Fibroblast of lung (primary cell): ENCODE results near the gene TCFL5.

Experiments used
- EZH2 ChIP-seq: IDR thresholded peaks from 2 replicates; pipeline ENCODE4 v1.5.1; 2012; ENCODE audit warnings: low read length, control low read depth, mild to moderate bottlenecking; ENCODE audit errors: missing control alignments
- TF ChIP-seq, protein P1 (sequence below), 2 donors: IDR thresholded peaks in 1 of 2; conservative IDR thresholded peaks in 1 of 2; 1 replicate in 1 of 2; 2 replicates in 1 of 2; pipeline ENCODE4 v1.5.1; 2011 to 2012; ENCODE audit warnings: low read length in 2 of 2, control low read depth in 1 of 2, inconsistent platforms in 1 of 2, low read depth in 1 of 2, mild to moderate bottlenecking in 1 of 2

GRCh38 chr20:62824476-62825332 is 36.9 kb downstream of the TCFL5 start:
- no peak for TF ChIP-seq EZH2
- TF ChIP-seq, protein P1, sequence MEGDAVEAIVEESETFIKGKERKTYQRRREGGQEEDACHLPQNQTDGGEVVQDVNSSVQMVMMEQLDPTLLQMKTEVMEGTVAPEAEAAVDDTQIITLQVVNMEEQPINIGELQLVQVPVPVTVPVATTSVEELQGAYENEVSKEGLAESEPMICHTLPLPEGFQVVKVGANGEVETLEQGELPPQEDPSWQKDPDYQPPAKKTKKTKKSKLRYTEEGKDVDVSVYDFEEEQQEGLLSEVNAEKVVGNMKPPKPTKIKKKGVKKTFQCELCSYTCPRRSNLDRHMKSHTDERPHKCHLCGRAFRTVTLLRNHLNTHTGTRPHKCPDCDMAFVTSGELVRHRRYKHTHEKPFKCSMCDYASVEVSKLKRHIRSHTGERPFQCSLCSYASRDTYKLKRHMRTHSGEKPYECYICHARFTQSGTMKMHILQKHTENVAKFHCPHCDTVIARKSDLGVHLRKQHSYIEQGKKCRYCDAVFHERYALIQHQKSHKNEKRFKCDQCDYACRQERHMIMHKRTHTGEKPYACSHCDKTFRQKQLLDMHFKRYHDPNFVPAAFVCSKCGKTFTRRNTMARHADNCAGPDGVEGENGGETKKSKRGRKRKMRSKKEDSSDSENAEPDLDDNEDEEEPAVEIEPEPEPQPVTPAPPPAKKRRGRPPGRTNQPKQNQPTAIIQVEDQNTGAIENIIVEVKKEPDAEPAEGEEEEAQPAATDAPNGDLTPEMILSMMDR (conservative IDR thresholded peaks at IDR 0.05 in 1 of 2, IDR thresholded peaks at IDR 0.05 in 1 of 2; ENCODE audit: low read depth in 1 of 2, low read length in 2 of 2), result no peak
